Epidermal melanocyte (primary cell): ENCODE results near the gene BAZ2B.
"Not testable (repeated sequence)": the region's sequence is repeated elsewhere in the genome, so short reads cannot be mapped to it uniquely, and the experiment has no call there.

Experiments
- DNase-seq: peaks from one replicate; pipeline ENCODE4 v3.0.0; 2011; ENCODE audit warnings: low spot score; ENCODE audit not compliant: insufficient read length

The BAZ2B gene

GRCh38 chr2:159542101-159542500, 74.2 kb downstream of the BAZ2B start:
- no peak for DNase-seq

GRCh38 chr2:159539701-159540100, 76.6 kb downstream of the BAZ2B start:
- no peak for DNase-seq

- no peak for DNase-seq
These were observed 77.5 kb downstream of the BAZ2B start for GRCh38 chr2:159538801-159539200.

- DNase-seq, result not testable (repeated sequence)
These were observed 81.1 kb downstream of the BAZ2B start for GRCh38 chr2:159535261-159535660.

GRCh38 chr2:159531475-159531874, 84.9 kb downstream of the BAZ2B start:
- DNase-seq, result no peak

GRCh38 chr2:159526433-159526832, 89.9 kb downstream of the BAZ2B start:
- DNase-seq, result no peak

- no peak for DNase-seq
These were observed 91.3 kb downstream of the BAZ2B start for GRCh38 chr2:159525012-159525411.

GRCh38 chr2:159521272-159521671, 95.1 kb downstream of the BAZ2B start:
- DNase-seq, result no peak

GRCh38 chr2:159518321-159519005, 97.9 kb downstream of the BAZ2B start:
- DNase-seq, result no peak

GRCh38 chr2:159516241-159516758, 100.0 kb downstream of the BAZ2B start:
- no peak for DNase-seq

GRCh38 chr2:159515441-159515840, 100.9 kb downstream of the BAZ2B start:
- DNase-seq, result no peak

- no peak for DNase-seq
These were observed 102.6 kb downstream of the BAZ2B start for GRCh38 chr2:159513745-159514144.

- no peak for DNase-seq
These were observed 108.2 kb downstream of the BAZ2B start for GRCh38 chr2:159508140-159508539.

GRCh38 chr2:159506764-159507440, 109.4 kb downstream of the BAZ2B start:
- DNase-seq, result no peak

- no peak for DNase-seq
These were observed 110.1 kb downstream of the BAZ2B start for GRCh38 chr2:159506202-159506601.

GRCh38 chr2:159505196-159505595, 111.2 kb downstream of the BAZ2B start:
- no peak for DNase-seq

GRCh38 chr2:159501743-159502142, 114.6 kb downstream of the BAZ2B start:
- DNase-seq, result no peak

GRCh38 chr2:159497847-159498246, 118.5 kb downstream of the BAZ2B start:
- DNase-seq, result no peak

GRCh38 chr2:159497256-159497655, 119.1 kb downstream of the BAZ2B start:
- peak; percentile 18 for DNase-seq

- no peak for DNase-seq
These were observed 126.9 kb downstream of the BAZ2B start for GRCh38 chr2:159489476-159489875.

GRCh38 chr2:159484532-159484931, 131.8 kb downstream of the BAZ2B start:
- no peak for DNase-seq

GRCh38 chr2:159476329-159476728, 140.0 kb downstream of the BAZ2B start:
- DNase-seq, result no peak

GRCh38 chr2:159475793-159476192, 140.6 kb downstream of the BAZ2B start:
- DNase-seq, result no peak
